Measurements from ENCODE around the gene RAB33B.

- TF ChIP-seq POLR2A (IDR thresholded peaks at IDR 0.05; ENCODE audit: low read length) (no peak), GATA1 (IDR thresholded peaks at IDR 0.05; ENCODE audit: low read depth, low read length) (no peak)
Measured at GRCh38 chr4:139499186-139499585, 45.3 kb downstream of the RAB33B start.
